Measurements from ENCODE around the gene HPSE. TPM values are rescaled to one million over a fixed set of nuclear protein-coding genes. Genes with fewer than 3 reads are reported as not detected.

HPSE gene
- total and polyA plus RNA-seq, 9 of the 15 experiments (the other 6 are each of a cell fraction or from before 2014, with no cell fraction given) = 0.01 to 0.42 (median 0.14) TPM; not detected in 1

DNA sequence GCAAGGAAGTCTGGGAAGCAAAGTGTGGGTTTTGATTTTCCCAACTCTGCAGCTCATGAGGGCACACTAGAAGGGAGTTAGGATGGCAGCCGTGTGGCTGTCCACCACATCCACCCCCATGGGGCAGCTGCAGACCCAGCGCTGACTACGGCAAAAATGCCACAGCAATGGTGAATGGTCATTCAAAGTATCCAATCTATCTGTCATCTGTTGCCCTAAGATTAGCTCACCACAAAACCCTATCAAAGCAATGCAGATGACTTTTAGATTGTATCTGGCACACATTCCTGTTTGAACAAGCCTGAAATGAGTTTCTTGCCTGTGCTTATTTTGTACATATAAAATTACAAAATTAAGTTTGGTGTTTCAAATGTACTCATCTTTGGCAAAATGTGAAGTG is 29.7 kb upstream of the HPSE start (continued):
- TF ChIP-seq, protein P1, sequence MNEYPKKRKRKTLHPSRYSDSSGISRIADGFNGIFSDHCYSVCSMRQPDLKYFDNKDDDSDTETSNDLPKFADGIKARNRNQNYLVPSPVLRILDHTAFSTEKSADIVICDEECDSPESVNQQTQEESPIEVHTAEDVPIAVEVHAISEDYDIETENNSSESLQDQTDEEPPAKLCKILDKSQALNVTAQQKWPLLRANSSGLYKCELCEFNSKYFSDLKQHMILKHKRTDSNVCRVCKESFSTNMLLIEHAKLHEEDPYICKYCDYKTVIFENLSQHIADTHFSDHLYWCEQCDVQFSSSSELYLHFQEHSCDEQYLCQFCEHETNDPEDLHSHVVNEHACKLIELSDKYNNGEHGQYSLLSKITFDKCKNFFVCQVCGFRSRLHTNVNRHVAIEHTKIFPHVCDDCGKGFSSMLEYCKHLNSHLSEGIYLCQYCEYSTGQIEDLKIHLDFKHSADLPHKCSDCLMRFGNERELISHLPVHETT (CRISPR knock-in tag; conservative IDR thresholded peaks at IDR 0.05 in 1 of 2, IDR thresholded peaks at IDR 0.05 in 1 of 2) = peak in 1 of 2 experiments; percentile 49; a peak in 1 of 4 replicates
- TF ChIP-seq KDM1A (IDR thresholded peaks at IDR 0.05) (peak in 1 of 2 experiments; percentile 31; a peak in 1 of 4 replicates), CTBP1 (IDR thresholded peaks at IDR 0.05; ENCODE audit: borderline replicate concordance) (peak; percentile 55; the same call in 1 of the 2 replicates), RBM14 (IDR thresholded peaks at IDR 0.05; ENCODE audit: borderline replicate concordance, insufficient read depth, low read depth, low read length) (no peak), CTCFL (IDR thresholded peaks at IDR 0.05; ENCODE audit: borderline replicate concordance, insufficient read depth, low read depth, low read length, poor library complexity, severe bottlenecking) (no peak), MAFK (IDR thresholded peaks at IDR 0.05; ENCODE audit: low read length) (0 out of 2 replicates have a peak, but pooled peaks have one; percentile 10), MLLT1 (IDR thresholded peaks at IDR 0.05) (peak in 1 of 2 experiments; percentile 92; a peak in 2 of 4 replicates), DIDO1 (tag; IDR thresholded peaks at IDR 0.05; ENCODE audit: low read depth) (no peak), ZNF75A (CRISPR knock-in tag; IDR thresholded peaks at IDR 0.05) (no peak), ESRRA (IDR thresholded peaks at IDR 0.05; ENCODE audit: borderline replicate concordance, low read depth) (peak; percentile 94; the same call in 1 of the 2 replicates), RUNX1 (IDR thresholded peaks at IDR 0.05; ENCODE audit: low read depth) (no peak; the same call in 1 of the 2 replicates), ZNF124 (CRISPR knock-in tag; IDR thresholded peaks at IDR 0.05) (no peak), MAZ (CRISPR knock-in tag; conservative IDR thresholded peaks at IDR 0.05 in 1 of 2, IDR thresholded peaks at IDR 0.05 in 1 of 2) (0 out of 4 replicates have a peak, but pooled peaks of 1 of the 2 experiments have one; percentile 31), CBFA2T2 (conservative IDR thresholded peaks at IDR 0.05) (peak; percentile 79), POLR2AphosphoS5 (IDR thresholded peaks at IDR 0.05; ENCODE audit: control insufficient read depth, insufficient read depth, low read depth, low read length) (0 out of 2 replicates have a peak, but pooled peaks have one; percentile 26), TRIM24 (IDR thresholded peaks at IDR 0.05) (peak; percentile 60 to 71), SOX6 (IDR thresholded peaks at IDR 0.05) (peak; percentile 79; the same call in 1 of the 2 replicates), SMARCC2 (IDR thresholded peaks at IDR 0.05; ENCODE audit: low read depth) (peak; percentile 67; the same call in 1 of the 2 replicates)
- TF ChIP-seq, protein P2, sequence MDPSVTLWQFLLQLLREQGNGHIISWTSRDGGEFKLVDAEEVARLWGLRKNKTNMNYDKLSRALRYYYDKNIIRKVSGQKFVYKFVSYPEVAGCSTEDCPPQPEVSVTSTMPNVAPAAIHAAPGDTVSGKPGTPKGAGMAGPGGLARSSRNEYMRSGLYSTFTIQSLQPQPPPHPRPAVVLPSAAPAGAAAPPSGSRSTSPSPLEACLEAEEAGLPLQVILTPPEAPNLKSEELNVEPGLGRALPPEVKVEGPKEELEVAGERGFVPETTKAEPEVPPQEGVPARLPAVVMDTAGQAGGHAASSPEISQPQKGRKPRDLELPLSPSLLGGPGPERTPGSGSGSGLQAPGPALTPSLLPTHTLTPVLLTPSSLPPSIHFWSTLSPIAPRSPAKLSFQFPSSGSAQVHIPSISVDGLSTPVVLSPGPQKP (CRISPR knock-in tag; IDR thresholded peaks at IDR 0.05) = no peak

Data from K562 (cell line).